CD4-positive, alpha-beta T cell treated with Interleukin-1 beta for 1 hour (primary cell): ENCODE measurements around the gene SPIN2B.
"Not testable (repeated sequence)": the region's sequence is repeated elsewhere in the genome, so short reads cannot be mapped to it uniquely, and the experiment has no call there.

Source experiments
- DNase-seq, 2 donors: peaks; one replicate each; pipeline ENCODE4 v3.0.0-alpha.2; 2020 to 2022

Gene SPIN2B

DNA sequence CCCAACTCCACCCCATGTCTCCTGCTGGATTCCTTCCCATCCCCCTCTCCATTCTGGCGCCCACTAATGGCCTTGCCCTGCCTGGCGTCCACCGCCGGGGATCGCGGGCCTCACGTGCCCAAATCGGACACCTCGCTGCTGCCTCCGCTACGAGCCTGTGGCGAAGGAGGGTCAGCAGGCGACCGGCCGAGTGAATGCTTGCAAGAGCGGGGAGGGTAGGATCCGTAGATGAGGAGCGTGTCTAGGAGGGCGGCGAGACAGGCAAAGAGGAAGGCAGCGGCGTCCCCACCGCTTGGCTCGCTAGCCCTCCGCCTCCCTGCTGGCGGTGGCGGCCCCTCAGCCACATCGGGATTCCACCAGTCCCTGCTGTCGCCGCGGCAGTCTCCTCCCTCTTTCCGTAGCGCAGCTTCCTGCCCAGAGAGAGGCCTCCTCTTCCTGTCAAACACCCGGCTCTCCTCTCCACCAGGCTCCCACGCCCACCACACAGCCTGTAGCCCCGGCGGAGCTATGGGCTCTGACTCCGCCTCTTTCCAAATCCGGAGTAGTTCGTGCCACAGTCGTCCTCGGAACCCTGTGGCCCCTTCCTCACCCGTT lies at the start of gene SPIN2B:
Gene SPIN2B, minus strand, starts transcription at position 387 of the 594 bp plus-strand sequence.
- peak; percentile 76 for DNase-seq

GRCh38 chrX:57156397-57157049 lies 35.2 kb upstream of the SPIN2B start:
- no peak for DNase-seq

DNA sequence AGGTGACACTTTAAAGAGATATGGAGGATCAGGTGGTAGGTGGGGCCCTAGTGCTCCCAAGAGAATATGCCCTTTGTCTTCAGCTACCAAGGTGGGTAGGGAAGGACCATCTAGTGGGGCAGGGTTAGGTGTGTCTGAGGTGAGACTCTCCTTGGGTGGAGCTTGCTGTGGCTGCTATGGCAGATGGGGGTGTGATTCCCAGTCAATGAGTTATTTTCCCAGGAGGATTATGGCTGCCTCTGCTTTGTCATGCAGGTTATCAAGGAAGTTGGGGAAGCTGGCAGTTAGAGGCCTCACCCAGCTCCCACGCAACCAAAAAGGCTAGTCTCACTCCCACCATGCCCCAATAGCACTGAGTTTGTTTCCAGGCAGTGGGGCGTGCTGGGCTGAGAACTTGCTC lies 33.8 kb upstream of the SPIN2B start:
- DNase-seq: no peak

DNA sequence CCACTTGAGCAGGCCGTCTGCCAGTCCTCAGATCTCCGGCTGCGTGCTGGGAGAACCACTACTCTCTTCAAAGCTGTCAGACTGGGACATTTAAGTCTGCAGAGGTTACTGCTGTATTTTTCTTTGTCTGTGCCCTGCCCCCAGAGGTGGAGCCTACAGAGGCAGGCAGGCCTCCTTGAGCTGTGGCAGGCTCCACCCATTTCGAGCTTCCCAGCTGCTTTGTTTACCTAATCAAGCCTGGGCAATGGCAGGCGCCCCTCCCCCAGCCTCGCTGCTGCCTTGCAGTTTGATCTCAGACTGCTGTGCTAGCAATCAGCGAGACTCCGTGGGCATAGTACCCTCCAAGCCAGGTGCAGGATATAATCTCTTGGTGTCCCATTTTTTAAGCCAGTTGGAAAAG lies 30.9 kb upstream of the SPIN2B start:
- DNase-seq: not testable (repeated sequence)

GRCh38 chrX:57138674-57139073 lies 17.3 kb upstream of the SPIN2B start:
- no peak for DNase-seq

DNA sequence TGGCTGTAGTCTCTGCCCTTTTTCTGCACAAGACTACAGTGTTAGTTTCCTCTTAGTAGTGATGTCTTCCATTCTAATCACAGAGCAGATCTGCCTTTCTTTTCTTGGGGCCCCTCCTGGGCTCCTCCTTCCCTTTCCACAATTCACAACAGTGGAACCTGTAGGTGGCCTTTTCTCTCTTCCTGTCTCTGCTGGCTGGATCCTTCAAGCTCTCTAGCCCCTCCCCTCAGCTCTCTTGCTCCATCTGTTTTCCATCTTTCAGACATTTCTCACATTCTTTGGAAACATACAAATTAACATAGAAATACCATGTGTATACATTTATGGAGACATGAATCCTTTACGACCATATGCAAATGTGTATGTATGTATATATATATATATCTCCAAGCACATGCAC lies 16.2 kb upstream of the SPIN2B start:
- DNase-seq: no peak

GRCh38 chrX:57137073-57137472 lies 15.7 kb upstream of the SPIN2B start, which contains the start of gene SPIN2A:
Gene SPIN2A, minus strand, starts transcription at chrX:57137397. Its CDS starts 800 bp downstream, at chrX:57136597.
- DNase-seq: not testable (repeated sequence)

DNA sequence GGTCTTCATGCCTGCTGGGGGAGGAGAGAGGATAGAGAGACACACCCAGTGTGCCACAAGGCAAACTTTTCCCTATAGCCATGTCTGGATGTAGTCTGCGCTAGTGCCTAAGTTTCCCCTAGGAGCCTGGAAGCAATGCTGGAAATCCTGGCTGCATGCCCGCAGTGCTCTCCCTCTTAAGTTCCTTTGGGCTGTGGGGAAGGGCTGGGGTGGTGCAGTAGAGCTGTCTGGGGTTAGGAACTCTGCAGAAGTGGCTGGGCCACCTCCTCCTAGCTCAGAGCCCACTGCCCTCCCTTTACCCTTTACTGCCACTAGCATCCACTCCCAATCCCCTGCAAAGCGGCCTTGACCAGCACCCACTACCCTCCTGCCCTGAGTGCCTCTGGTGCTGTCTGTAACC lies 15.2 kb upstream of the SPIN2B start:
- not testable (repeated sequence) for DNase-seq

- no peak for DNase-seq
These were observed 13.9 kb upstream of the SPIN2B start for GRCh38 chrX:57135287-57135686.

DNA sequence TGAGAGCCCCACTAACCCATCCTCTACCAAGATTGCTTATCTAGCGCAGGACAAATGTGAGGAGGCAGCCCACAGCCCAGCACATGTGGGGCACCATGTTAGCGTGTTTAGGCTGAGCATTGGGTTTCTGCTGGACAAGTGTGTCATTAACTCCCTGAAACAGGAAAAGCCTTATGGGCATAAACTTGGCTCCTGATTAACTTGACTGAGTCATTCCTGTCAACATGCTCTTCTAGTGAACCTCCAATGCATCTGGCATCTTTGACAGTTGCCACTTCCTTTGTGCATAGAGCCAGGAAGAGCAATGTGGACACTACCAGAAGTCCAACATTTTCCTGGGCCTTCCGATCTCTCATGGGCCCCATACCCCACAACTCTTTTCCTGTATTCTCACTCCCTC lies 13.4 kb upstream of the SPIN2B start:
- DNase-seq: no peak

GRCh38 chrX:57133706-57134105 lies 12.4 kb upstream of the SPIN2B start:
- DNase-seq: no peak

GRCh38 chrX:57133284-57133683 lies 11.9 kb upstream of the SPIN2B start:
- not testable (repeated sequence) for DNase-seq

DNA sequence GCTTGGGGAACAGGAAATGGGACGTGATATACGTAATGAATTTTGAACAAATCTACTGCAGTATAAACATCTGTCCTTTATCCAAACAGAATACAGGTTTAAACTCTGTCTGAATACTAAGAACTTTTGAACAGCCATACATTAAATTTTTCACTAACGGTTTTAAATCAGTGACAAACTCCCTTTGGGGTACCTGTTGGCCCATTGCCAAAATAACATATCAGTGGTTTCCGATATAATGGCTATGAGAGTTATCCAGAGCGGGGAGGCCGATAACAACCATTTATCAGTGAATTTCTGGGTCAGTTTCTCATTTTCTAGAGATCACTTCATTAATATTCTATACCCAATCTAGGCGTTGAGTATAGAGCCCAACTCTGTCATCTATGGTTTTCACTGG lies 10.7 kb upstream of the SPIN2B start:
- DNase-seq: no peak

DNA sequence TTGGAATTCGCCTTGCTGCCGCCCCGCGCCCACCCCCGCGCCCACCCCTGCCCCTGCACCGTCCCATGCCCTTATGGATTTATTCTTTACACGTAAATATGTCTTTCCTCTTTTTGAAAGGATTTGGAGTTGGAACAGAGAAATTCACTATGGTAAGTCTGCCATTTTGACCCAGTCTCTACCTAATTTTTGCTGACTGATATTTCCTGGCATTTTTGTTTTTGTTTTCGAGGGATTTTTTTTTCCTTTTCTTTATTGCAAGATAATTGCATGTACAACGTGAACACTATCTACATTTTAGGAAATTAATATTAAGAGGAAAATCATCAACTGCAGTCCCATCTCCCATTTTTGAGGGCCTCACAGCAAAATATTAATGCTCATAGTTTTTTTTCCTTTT lies 468 bp upstream of the SPIN2B start:
- DNase-seq: no peak

DNA sequence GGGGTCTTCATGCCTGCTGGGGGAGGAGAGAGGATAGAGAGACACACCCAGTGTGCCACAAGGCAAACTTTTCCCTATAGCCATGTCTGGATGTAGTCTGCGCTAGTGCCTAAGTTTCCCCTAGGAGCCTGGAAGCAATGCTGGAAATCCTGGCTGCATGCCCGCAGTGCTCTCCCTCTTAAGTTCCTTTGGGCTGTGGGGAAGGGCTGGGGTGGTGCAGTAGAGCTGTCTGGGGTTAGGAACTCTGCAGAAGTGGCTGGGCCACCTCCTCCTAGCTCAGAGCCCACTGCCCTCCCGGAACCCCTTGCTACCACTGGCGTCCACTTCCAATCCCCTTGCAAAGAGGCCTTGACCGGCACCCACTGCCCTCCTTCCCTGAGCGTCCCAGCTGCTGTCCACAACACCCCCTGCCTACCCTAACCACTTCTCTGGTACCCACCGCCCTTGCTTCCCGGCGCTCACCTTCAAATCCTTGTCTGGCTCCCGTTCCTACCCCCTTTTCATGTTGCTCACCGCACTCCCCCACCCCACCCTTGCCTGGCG lies 658 bp downstream of the SPIN2B start:
- not testable (repeated sequence) for DNase-seq

- no peak for DNase-seq
These were observed 1.9 kb downstream of the SPIN2B start for GRCh38 chrX:57119416-57119815.

GRCh38 chrX:57117566-57117965 lies 3.8 kb downstream of the SPIN2B start:
- DNase-seq: not testable (repeated sequence)

GRCh38 chrX:57104921-57105398 lies 16.4 kb downstream of the SPIN2B start:
- no peak for DNase-seq

DNA sequence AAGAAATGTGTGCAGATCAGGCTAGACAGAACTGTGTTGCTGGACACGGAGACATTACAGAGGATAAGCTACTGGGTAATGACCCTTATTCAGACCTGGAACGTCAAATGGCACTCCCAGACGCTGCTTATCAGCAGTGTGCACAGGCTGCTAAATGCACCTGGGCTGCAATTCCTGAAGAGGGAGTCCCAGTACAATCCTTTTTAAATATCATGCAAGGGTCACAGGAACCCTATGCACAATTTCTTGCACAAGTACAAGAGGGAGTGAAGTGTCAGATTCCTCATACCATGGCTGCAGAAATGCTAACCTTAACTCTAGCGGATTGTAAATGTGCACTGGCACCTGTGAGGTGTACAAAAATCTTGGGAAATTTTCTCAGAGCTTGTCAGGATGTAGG lies 16.9 kb downstream of the SPIN2B start:
- no peak for DNase-seq

GRCh38 chrX:57103489-57103888 lies 17.9 kb downstream of the SPIN2B start:
- DNase-seq: no peak

DNA sequence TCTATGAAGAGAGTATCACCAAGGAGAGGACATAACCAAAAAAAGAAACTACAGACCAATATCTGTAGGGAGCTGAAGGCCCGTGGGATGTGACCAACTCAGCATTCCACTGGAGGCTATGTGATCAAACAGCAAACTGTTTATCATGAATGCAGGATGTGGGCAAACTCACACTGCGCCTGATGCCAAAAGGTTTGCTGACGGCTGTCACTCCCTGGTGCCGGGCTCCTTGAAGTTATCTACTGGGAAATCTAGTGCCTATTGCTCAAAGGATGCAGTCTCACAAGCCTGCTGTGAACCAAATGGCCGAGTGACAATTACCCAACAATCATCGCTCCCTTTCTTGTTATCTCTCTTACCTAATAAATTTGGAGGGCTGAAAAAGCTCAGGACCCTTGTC lies 18.4 kb downstream of the SPIN2B start:
- peak in 1 of 2 donors; percentile 0 for DNase-seq

GRCh38 chrX:57083143-57083542 lies 38.2 kb downstream of the SPIN2B start:
- no peak for DNase-seq

- no peak for DNase-seq
These were observed 46.9 kb downstream of the SPIN2B start for GRCh38 chrX:57074458-57074857.
